WERI-Rb-1 (cell line): ENCODE data around the gene ITGA8.
"Not testable (repeated sequence)": the region's sequence is repeated elsewhere in the genome, so short reads cannot be mapped to it uniquely, and the experiment has no call there.

Experiments
- DNase-seq: peaks from one replicate; pipeline ENCODE4 v3.0.0-alpha.2; 2020
- H3K27ac ChIP-seq: fragments of 250-450 bp; sonication (Bioruptor Pico); 2 replicates; pipeline ENCODE4 v1.5.1; 2020; ENCODE audit warnings: mild to moderate bottlenecking, moderate library complexity
- H3K27me3 ChIP-seq: fragments of 250-450 bp; sonication (Bioruptor Pico); 2 replicates; pipeline ENCODE4 v1.5.1; 2021; ENCODE audit warnings: mild to moderate bottlenecking, low read depth, moderate library complexity; ENCODE audit not compliant: insufficient read depth, severe bottlenecking
- H3K36me3 ChIP-seq: fragments of 250-450 bp; sonication (Bioruptor Pico); 2 replicates; pipeline ENCODE4 v1.5.1; 2020; ENCODE audit warnings: mild to moderate bottlenecking, moderate library complexity
- H3K4me3 ChIP-seq: 2 replicates; pipeline ENCODE4 v1.5.1; 2011; ENCODE audit warnings: low read depth, mild to moderate bottlenecking, control low read depth, low read length
- H3K9me3 ChIP-seq: fragments of 250-450 bp; sonication (Bioruptor Pico); 2 replicates; pipeline ENCODE4 v1.5.1; 2021; ENCODE audit warnings: mild to moderate bottlenecking, moderate library complexity; ENCODE audit not compliant: severe bottlenecking
- CTCF ChIP-seq: IDR thresholded peaks from 2 replicates; pipeline ENCODE4 v1.5.1; 2011; ENCODE audit warnings: low read depth, mild to moderate bottlenecking, control low read depth, inconsistent platforms, low read length

ITGA8 gene

GRCh38 chr10:15478950-15479349 is 240.8 kb downstream of the ITGA8 start:
- no peaks in the 10 kb centered on the region for H3K27me3 ChIP-seq
- no peak for TF ChIP-seq CTCF

GRCh38 chr10:15478429-15478828 is 241.3 kb downstream of the ITGA8 start:
- H3K4me3 ChIP-seq: no peak overlapping the region
- no peak for DNase-seq
- no peaks in the 10 kb centered on the region for H3K9me3 ChIP-seq
- no peak for TF ChIP-seq CTCF
- H3K27ac ChIP-seq: no peak overlapping the region
- H3K27me3 ChIP-seq: no peaks in the 10 kb centered on the region
- no peaks in the 10 kb centered on the region for H3K36me3 ChIP-seq

More at GRCh38 chr10:15478950-15479349, 240.8 kb downstream of the ITGA8 start:
- H3K9me3 ChIP-seq: no peaks in the 10 kb centered on the region
- no peaks in the 10 kb centered on the region for H3K36me3 ChIP-seq
- no peak overlapping the region for H3K27ac ChIP-seq
- no peak overlapping the region for H3K4me3 ChIP-seq
- no peak for DNase-seq

- Histone ChIP-seq H3K27ac (no peak overlapping the region), H3K27me3 (no peaks in the 10 kb centered on the region)
- no peak for TF ChIP-seq CTCF
These were observed 243.4 kb downstream of the ITGA8 start for GRCh38 chr10:15476337-15476736.

GRCh38 chr10:15475439-15475838 is 244.3 kb downstream of the ITGA8 start:
- not testable (repeated sequence) for DNase-seq, H3K27me3 ChIP-seq, H3K27ac ChIP-seq, H3K36me3 ChIP-seq, H3K4me3 ChIP-seq, H3K9me3 ChIP-seq

More at GRCh38 chr10:15476337-15476736, 243.4 kb downstream of the ITGA8 start:
- no peaks in the 10 kb centered on the region for H3K9me3 ChIP-seq
- no peak overlapping the region for H3K4me3 ChIP-seq
- H3K36me3 ChIP-seq: no peaks in the 10 kb centered on the region
- no peak for DNase-seq

GRCh38 chr10:15474671-15475070 is 245.1 kb downstream of the ITGA8 start:
- no peak for TF ChIP-seq CTCF
- no peak for DNase-seq
- H3K27ac ChIP-seq: no peak overlapping the region
- no peak overlapping the region for H3K4me3 ChIP-seq
- H3K9me3 ChIP-seq: no peaks in the 10 kb centered on the region
- no peaks in the 10 kb centered on the region for H3K27me3 ChIP-seq
- H3K36me3 ChIP-seq: no peaks in the 10 kb centered on the region

- no peaks in the 10 kb centered on the region for H3K9me3 ChIP-seq
- no peak for TF ChIP-seq CTCF
- no peaks in the 10 kb centered on the region for H3K36me3 ChIP-seq
- peak overlapping the region; percentile 69 for H3K27ac ChIP-seq
- DNase-seq: no peak
- no peak overlapping the region for H3K4me3 ChIP-seq
- H3K27me3 ChIP-seq: no peaks in the 10 kb centered on the region
These were observed 246.3 kb downstream of the ITGA8 start for GRCh38 chr10:15473396-15473767.
